K562 (cell line): ENCODE measurements around the gene NAV2. TPM values are rescaled to one million over a fixed set of nuclear protein-coding genes. Genes with fewer than 3 reads are reported as not detected.

Source experiments
- ATAC-seq: fragments of 200-7000 bp; cut with Tn5 transposase; 3 replicates; pipeline ENCODE4 v1.9.1; 2020; ENCODE audit warnings: moderate library complexity
- BruUV-seq: library from RNA; stranded (reverse); fragments of 400-500 nt; replicated peaks from 2 replicates; lab custom pipeline; 2021; lab: Mats Ljungman, UMichigan
- CTCF ChIA-PET: fragments of 300-600 bp; formaldehyde crosslinking; extraction: SDS; loops from one replicate; lab custom pipeline; 2021; ENCODE audit warnings: low intra/inter-chr PET ratio; lab: Yijun Ruan, JAX
- POLR2A ChIA-PET: fragments of 300-600, 350-650 bp; sonication (Branson Sonifier 250); formaldehyde crosslinking; extraction: SDS; loops from one replicate; lab custom pipeline; 2021; ENCODE audit warnings: antibody characterized with exemption, inconsistent platforms; lab: Yijun Ruan, JAX
- DNase-seq, 4 experiments: peaks; one replicate each; pipeline versions ENCODE4 v3.0.0 to v3.0.0-alpha.2; 2011 to 2018; ENCODE audit warnings: low spot score in 3 of 4, mixed read lengths in 3 of 4; ENCODE audit errors: extremely low read depth in 1 of 4
- FAIRE-seq: peaks from 2 replicates; lab custom pipeline; 2011; peaks lifted over from hg19 to GRCh38; lab: Jason Lieb, UNC
- H2AFZ ChIP-seq: 2 replicates; pipeline ENCODE4 v1.6.0; 2011; ENCODE audit warnings: low read depth, low read length, control low read depth, inconsistent platforms
- H3K27ac ChIP-seq: fragments of 200-600 bp; 3 replicates; pipeline ENCODE4 v1.8.0; 2011; ENCODE audit warnings: low read depth, mild to moderate bottlenecking, control low read depth, inconsistent platforms, low read length, moderate library complexity, mixed read lengths; ENCODE audit errors: extremely low read depth
- H3K27me3 ChIP-seq, 2 experiments: fragments of 300-600 bp in 1 of 2; 2 replicates in 1 of 2; 3 replicates in 1 of 2; pipeline versions ENCODE4 v1.6.0 to v1.8.0; 2011; ENCODE audit warnings: inconsistent platforms in 2 of 2, low read length in 2 of 2, mild to moderate bottlenecking in 1 of 2, mixed read lengths in 1 of 2, moderate library complexity in 1 of 2; ENCODE audit not compliant: control insufficient read depth in 2 of 2, insufficient read depth in 2 of 2
- H3K36me3 ChIP-seq: fragments of 300-600 bp; 3 replicates; pipeline ENCODE4 v1.8.0; 2011; ENCODE audit warnings: mild to moderate bottlenecking, low read length, inconsistent platforms; ENCODE audit not compliant: control insufficient read depth, insufficient read depth
- H3K4me1 ChIP-seq, 2 experiments: fragments of 200-600 bp in 1 of 2; replicated peaks in 1 of 2; 2 replicates in 1 of 2; 3 replicates in 1 of 2; pipeline versions ENCODE4 v1.5.1 to v1.8.0; 2011; ENCODE audit warnings: inconsistent platforms in 2 of 2, low read length in 2 of 2, mild to moderate bottlenecking in 1 of 2, mixed read lengths in 1 of 2, moderate library complexity in 1 of 2; ENCODE audit not compliant: control insufficient read depth in 2 of 2, insufficient read depth in 2 of 2
- H3K4me2 ChIP-seq: 2 replicates; pipeline ENCODE4 v1.6.1; 2011; ENCODE audit warnings: low read length, control low read depth, inconsistent platforms, mixed read lengths; ENCODE audit not compliant: insufficient read depth
- H3K4me3 ChIP-seq: fragments of 200-600 bp; sonication (generic), shearing (Covaris generic); 2 replicates; pipeline ENCODE4 v1.5.1; 2016; ENCODE audit warnings: control low read depth, inconsistent platforms
- H3K79me2 ChIP-seq: fragments of 200-600 bp; 3 replicates; pipeline ENCODE4 v1.8.0; 2011; ENCODE audit warnings: low read length, inconsistent platforms; ENCODE audit not compliant: control insufficient read depth, insufficient read depth
- H3K9ac ChIP-seq, 2 experiments: 2 replicates each; pipeline versions ENCODE4 v1.6.0 to v1.6.1; 2011; ENCODE audit warnings: low read depth in 2 of 2, low read length in 2 of 2, control low read depth in 1 of 2, inconsistent platforms in 1 of 2, mild to moderate bottlenecking in 1 of 2, mixed read lengths in 1 of 2; ENCODE audit not compliant: insufficient read depth in 1 of 2
- H3K9me1 ChIP-seq: one replicate; pipeline ENCODE4 v1.6.0; 2011; ENCODE audit warnings: inconsistent platforms, mild to moderate bottlenecking, low read length, moderate library complexity; ENCODE audit not compliant: control insufficient read depth, insufficient read depth
- H3K9me3 ChIP-seq: replicated peaks from 2 replicates; pipeline ENCODE4 v1.5.1; 2011; ENCODE audit warnings: low read depth, low read length, inconsistent platforms; ENCODE audit not compliant: control insufficient read depth, insufficient read depth
- H4K20me1 ChIP-seq: replicated peaks from 2 replicates; pipeline ENCODE4 v1.6.1; 2011; ENCODE audit warnings: low read length, inconsistent platforms, mixed read lengths; ENCODE audit not compliant: control insufficient read depth, insufficient read depth
- C11orf30 ChIP-seq: fragments of 450-650 bp; IDR thresholded peaks from 2 replicates; pipeline ENCODE4 v1.6.1; 2016; ENCODE audit warnings: low read depth, mild to moderate bottlenecking
- MAFG ChIP-seq: fragments of 450-650 bp; conservative IDR thresholded peaks from 2 replicates; pipeline ENCODE4 v1.6.1; 2016; ENCODE audit warnings: missing genetic modification characterization, missing compliant biosample characterization
- MAFK ChIP-seq: IDR thresholded peaks from 2 replicates; pipeline ENCODE4 v1.6.1; 2011; ENCODE audit warnings: low read length, improper control_type of control experiment
- MED1 ChIP-seq: sonication (generic); formaldehyde crosslinking; IDR thresholded peaks from 2 replicates; pipeline ENCODE4 v1.8.1; 2023; ENCODE audit warnings: missing genetic modification reagents, borderline replicate concordance
- OTX1 ChIP-seq: fragments of 450-650 bp; formaldehyde crosslinking; IDR thresholded peaks from 2 replicates; pipeline ENCODE4 v1.4.0; 2022; ENCODE audit warnings: mild to moderate bottlenecking
- ZNF316 ChIP-seq: fragments of 450-650 bp; IDR thresholded peaks from 2 replicates; pipeline ENCODE4 v1.6.1; 2016
- WGBS: fragments of 100-300 bp; shearing (Covaris generic); methylation state at CpG from one replicate; pipeline ENCODE4 v1.1.6; 2016; ENCODE audit warnings: low coverage, mixed read lengths; ENCODE audit not compliant: insufficient coverage; ENCODE audit errors: missing lambda C conversion rate; 5-methylcytosine and 5-hydroxymethylcytosine counted together
- in situ Hi-C: fragments of 300-500 bp; cut with MboI; formaldehyde crosslinking; loops from 4 replicates; pipeline ENCODE4 v1.15.0; 2018; ENCODE audit warnings: inconsistent platforms, mixed read lengths
- intact Hi-C: fragments of 100-400 bp; cut with micrococcal nuclease; formaldehyde crosslinking; loops from 2 replicates; pipeline ENCODE4 v1.14.2; 2022
- polyA plus RNA-seq, 8 experiments: library from polyadenylated mRNA; depleted of rRNA in 4 of 8; stranded (reverse) in 5 of 8; unstranded in 3 of 8; fragments of >200 nt; fragmentation: Nextera tagmentation in 2 of 8; fragmentation: Illumina TruSeq in 1 of 8; extraction: Ambion mirVana in 2 of 8; extraction: Trizol in 1 of 8; gene quantifications; 2 replicates each; pipeline versions ENCODE4 v1.2.1 to v1.2.3, GENCODE V29; 2011 to 2014; ENCODE audit warnings: inconsistent platforms in 1 of 8, missing spikeins in 1 of 8
- total RNA-seq, 7 experiments: library from RNA; depleted of rRNA in 6 of 7; stranded (reverse); fragments of >200 nt in 6 of 7; fragmentation: Illumina TruSeq in 2 of 7; extraction: Trizol in 2 of 7; gene quantifications; 2 replicates each; pipeline versions ENCODE4 v1.2.1 to v1.2.3, GENCODE V29; 2011 to 2021; ENCODE audit warnings: low replicate concordance in 1 of 7
- TF ChIP-seq, protein P1 (sequence below): sonication (generic); formaldehyde crosslinking; IDR thresholded peaks from 2 replicates; pipeline ENCODE4 v1.9.0; 2022; ENCODE audit warnings: mild to moderate bottlenecking, missing genetic modification reagents
- TF ChIP-seq, protein P2 (sequence below): fragments of 450-650 bp; conservative IDR thresholded peaks from 2 replicates; pipeline ENCODE4 v1.6.1; 2016; ENCODE audit warnings: missing genetic modification characterization, low read depth, mild to moderate bottlenecking, missing compliant biosample characterization, moderate library complexity

The NAV2 gene
- total and polyA plus RNA-seq, 9 of the 15 experiments (the other 6 are each of a cell fraction or from before 2014, with no cell fraction given), result 0.03 to 0.35 (median 0.05) TPM

DNA sequence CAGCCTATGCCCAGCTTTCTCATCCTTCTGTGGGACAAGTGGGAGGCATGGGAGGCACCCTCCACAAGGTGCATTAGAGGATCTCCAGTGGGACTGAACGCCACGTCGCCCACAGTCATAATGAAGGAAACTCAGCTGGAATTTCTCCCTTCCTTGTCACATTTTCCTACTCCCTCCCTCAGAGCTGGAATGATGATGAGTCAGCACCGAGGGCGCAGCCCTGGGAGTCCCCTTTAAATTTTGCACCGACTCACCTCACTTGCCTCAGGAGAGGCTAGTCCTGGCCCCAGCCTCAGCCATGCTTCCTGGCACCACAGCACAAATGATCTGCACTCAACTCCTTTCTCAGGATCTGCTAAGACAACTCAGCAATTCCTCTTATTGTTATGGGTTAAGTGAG lies 413.3 kb downstream of the NAV2 start:
- POLR2A ChIA-PET, result no interaction called here
- Histone ChIP-seq H3K9me3 (no peaks in the 10 kb centered on the region), H3K9me1 (no peaks in the 10 kb centered on the region), H4K20me1 (no peaks in the 10 kb centered on the region), H3K4me1 (no peaks in the 10 kb centered on the region), H3K4me3 (no peak overlapping the region), H3K4me2 (no peak overlapping the region), H3K9ac (no peak overlapping the region)
- ATAC-seq (no peak), DNase-seq (no peak), FAIRE-seq (no peak)
- no TSS peak for BruUV-seq
- intact Hi-C loops, result loop anchor here (5.0 kb wide), 2 partner anchors 316 to 546 kb away; no protein-coding TSS in a partner anchor
- WGBS, result 15% methylated on average over 6 of the region's 6 CpGs
- TF ChIP-seq, protein P1, sequence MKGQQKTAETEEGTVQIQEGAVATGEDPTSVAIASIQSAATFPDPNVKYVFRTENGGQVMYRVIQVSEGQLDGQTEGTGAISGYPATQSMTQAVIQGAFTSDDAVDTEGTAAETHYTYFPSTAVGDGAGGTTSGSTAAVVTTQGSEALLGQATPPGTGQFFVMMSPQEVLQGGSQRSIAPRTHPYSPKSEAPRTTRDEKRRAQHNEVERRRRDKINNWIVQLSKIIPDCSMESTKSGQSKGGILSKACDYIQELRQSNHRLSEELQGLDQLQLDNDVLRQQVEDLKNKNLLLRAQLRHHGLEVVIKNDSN (CRISPR knock-in tag), result no peak
- TF ChIP-seq ZNF316 (peak; percentile 41), MAFK (0 out of 2 replicates have a peak, but pooled peaks have one; percentile 45), C11orf30 (peak; percentile 63; the same call in 1 of the 2 replicates), OTX1 (CRISPR knock-in tag) (no peak), MAFG (tag) (0 out of 2 replicates have a peak, but pooled peaks have one; percentile 19), MED1 (CRISPR knock-in tag) (no peak)
- TF ChIP-seq, protein P2, sequence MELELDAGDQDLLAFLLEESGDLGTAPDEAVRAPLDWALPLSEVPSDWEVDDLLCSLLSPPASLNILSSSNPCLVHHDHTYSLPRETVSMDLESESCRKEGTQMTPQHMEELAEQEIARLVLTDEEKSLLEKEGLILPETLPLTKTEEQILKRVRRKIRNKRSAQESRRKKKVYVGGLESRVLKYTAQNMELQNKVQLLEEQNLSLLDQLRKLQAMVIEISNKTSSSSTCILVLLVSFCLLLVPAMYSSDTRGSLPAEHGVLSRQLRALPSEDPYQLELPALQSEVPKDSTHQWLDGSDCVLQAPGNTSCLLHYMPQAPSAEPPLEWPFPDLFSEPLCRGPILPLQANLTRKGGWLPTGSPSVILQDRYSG (tag), result no peak
- TF ChIP-seq, all 486 proteins: peak for 4
- Histone ChIP-seq H3K79me2 (no peaks in the 10 kb centered on the region), H3K27me3 (peaks cover 2 to 13% of the 10 kb centered on the region in 2 experiments; a peak in 3 of 5 replicates), H2AFZ (no peak overlapping the region), H3K36me3 (no peaks in the 10 kb centered on the region), H3K27ac (no peak overlapping the region)
- CTCF ChIA-PET, result no interaction called here
- in situ Hi-C loops, result loop anchor here (10.0 kb wide), 1 partner anchor 489 kb away; no protein-coding TSS in a partner anchor
